Ovary (tissue), 10 donors: Measurements from ENCODE around the gene PRPF38A. TPM values are rescaled to one million over a fixed set of nuclear protein-coding genes. Genes with fewer than 3 reads are reported as not detected.
A peak's percentile ranks its signal among the peaks of the same experiment; 100 is the strongest.

ENCODE experiments used
- DNase-seq, 5 donors: peaks; one replicate each; pipeline ENCODE4 v3.0.0-alpha.2; 2019 to 2020
- H3K27ac ChIP-seq, 2 donors: fragments of 200-600 bp; one replicate each; pipeline versions ENCODE4 v1.5.1 to v1.8.0; 2019 to 2022
- H3K27me3 ChIP-seq: fragments of 200-600 bp; one replicate; pipeline ENCODE4 v1.8.0; 2022
- H3K36me3 ChIP-seq: fragments of 200-600 bp; sonication (generic); one replicate; pipeline ENCODE4 v1.5.1; 2019
- H3K4me1 ChIP-seq: one replicate; pipeline ENCODE4 v1.8.1; 2013; ENCODE audit warnings: mild to moderate bottlenecking, moderate library complexity; ENCODE audit not compliant: insufficient read depth
- H3K4me3 ChIP-seq: fragments of 200-600 bp; sonication (generic); one replicate; pipeline ENCODE4 v1.5.1; 2017
- H3K9me3 ChIP-seq, 2 donors: fragments of 200-600 bp in 1 of 2; sonication (generic) in 1 of 2; one replicate each; pipeline versions ENCODE4 v1.5.1 to v1.8.1; 2013 to 2019; ENCODE audit warnings: mild to moderate bottlenecking in 1 of 2, moderate library complexity in 1 of 2
- EP300 ChIP-seq: sonication (generic); formaldehyde crosslinking; IDR thresholded peaks from one replicate; pipeline ENCODE4 v1.6.1; 2017; ENCODE audit warnings: antibody characterized with exemption
- POLR2A ChIP-seq: fragments of 450-650 bp; IDR thresholded peaks from one replicate; pipeline ENCODE4 v1.6.1; 2017; ENCODE audit warnings: antibody characterized with exemption, mild to moderate bottlenecking, moderate library complexity
- WGBS, 3 donors: extraction: QIAGEN DNeasy Blood & Tissue Kit in 1 of 3; methylation state at CpG; one replicate each; pipeline versions ENCODE4 v1.1.5 to v1.1.7; 2013 to 2017; 5-methylcytosine and 5-hydroxymethylcytosine counted together
- intact Hi-C, 4 donors: fragments of 100-400 bp; cut with DNase I; formaldehyde crosslinking; loops; one replicate each; pipeline versions ENCODE4 v1.11.0 to v1.15.1; 2022 to 2023
- long read RNA-seq, 3 donors: library from polyadenylated mRNA in 2 of 3; unstranded in 2 of 3; transcript quantifications; one replicate each; pipeline ENCODE4 v2.0.0 and lab custom pipeline, GENCODE V29; 2021 to 2026
- polyA plus RNA-seq, 2 donors: library from polyadenylated mRNA; stranded (reverse); fragments of 200-250 nt in 1 of 2; fragments of 350-450 nt in 1 of 2; fragmentation: Illumina TruSeq in 1 of 2; extraction: RNeasy Lipid Tissue Mini Kit (QIAGEN cat#74804) in 1 of 2; gene quantifications; one replicate each; pipeline ENCODE4 v1.2.3, GENCODE V29; 2013 to 2014
- total RNA-seq, 7 donors: library from RNA; depleted of rRNA in 2 of 7; stranded (reverse); fragments of >200 nt in 2 of 7; fragmentation: NEBNext Ultra II Directional in 3 of 7; extraction: Animal tissue kit (Norgen Biotek cat#: 25700) in 3 of 7; gene quantifications; one replicate each; pipeline versions ENCODE4 v1.1.0 to v1.2.4, GENCODE V29; 2016 to 2023
- TF ChIP-seq, protein P1 (sequence below), 3 donors: fragments of 450-650 bp in 2 of 3; fragments of 200-600 bp in 1 of 3; IDR thresholded peaks; one replicate each; pipeline versions ENCODE4 v1.5.1 to v1.8.0; 2016 to 2022; ENCODE audit warnings: antibody characterized with exemption in 3 of 3, mild to moderate bottlenecking in 1 of 3
- donor health status: DM: no; HTN: no; CAD: no; lungs with moderate emphysema.
- donor health status: DM: no; HTN: no; CAD: no.
- donor health status: Bipolar disorder and iron deficiency.
- donor health status: DM: yes; HTN: yes; CAD: no.
- donor health status: DM: no; HTN: no; CAD: no.
- donor health status: DM: yes; HTN: yes; CAD: no.

The PRPF38A gene, protein sequence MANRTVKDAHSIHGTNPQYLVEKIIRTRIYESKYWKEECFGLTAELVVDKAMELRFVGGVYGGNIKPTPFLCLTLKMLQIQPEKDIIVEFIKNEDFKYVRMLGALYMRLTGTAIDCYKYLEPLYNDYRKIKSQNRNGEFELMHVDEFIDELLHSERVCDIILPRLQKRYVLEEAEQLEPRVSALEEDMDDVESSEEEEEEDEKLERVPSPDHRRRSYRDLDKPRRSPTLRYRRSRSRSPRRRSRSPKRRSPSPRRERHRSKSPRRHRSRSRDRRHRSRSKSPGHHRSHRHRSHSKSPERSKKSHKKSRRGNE
- total RNA-seq (10 to 100 TPM; 17.7 to 66.0 (median 51.2) TPM), polyA plus RNA-seq (10 to 100 TPM; 21.6 to 34.4 TPM)
- long read RNA-seq, donor 1, full-length matches to known transcripts, result 115 of 152 reads
- long read RNA-seq, donor 1, partial matches to known transcripts, result 16 of 152 reads
- long read RNA-seq, donor 1, other reads (novel, unspliced or antisense), result 21 of 152 reads
- long read RNA-seq, donor 2, full-length matches to known transcripts, result 13 of 36 reads
- long read RNA-seq, donor 2, partial matches to known transcripts, result 23 of 36 reads
- long read RNA-seq, donor 2, other reads (novel, unspliced or antisense), result 0 of 36 reads
- long read RNA-seq, donor 3, full-length matches to known transcripts, result 30 of 54 reads
- long read RNA-seq, donor 3, partial matches to known transcripts, result 15 of 54 reads
- long read RNA-seq, donor 3, other reads (novel, unspliced or antisense), result 9 of 54 reads

DNA sequence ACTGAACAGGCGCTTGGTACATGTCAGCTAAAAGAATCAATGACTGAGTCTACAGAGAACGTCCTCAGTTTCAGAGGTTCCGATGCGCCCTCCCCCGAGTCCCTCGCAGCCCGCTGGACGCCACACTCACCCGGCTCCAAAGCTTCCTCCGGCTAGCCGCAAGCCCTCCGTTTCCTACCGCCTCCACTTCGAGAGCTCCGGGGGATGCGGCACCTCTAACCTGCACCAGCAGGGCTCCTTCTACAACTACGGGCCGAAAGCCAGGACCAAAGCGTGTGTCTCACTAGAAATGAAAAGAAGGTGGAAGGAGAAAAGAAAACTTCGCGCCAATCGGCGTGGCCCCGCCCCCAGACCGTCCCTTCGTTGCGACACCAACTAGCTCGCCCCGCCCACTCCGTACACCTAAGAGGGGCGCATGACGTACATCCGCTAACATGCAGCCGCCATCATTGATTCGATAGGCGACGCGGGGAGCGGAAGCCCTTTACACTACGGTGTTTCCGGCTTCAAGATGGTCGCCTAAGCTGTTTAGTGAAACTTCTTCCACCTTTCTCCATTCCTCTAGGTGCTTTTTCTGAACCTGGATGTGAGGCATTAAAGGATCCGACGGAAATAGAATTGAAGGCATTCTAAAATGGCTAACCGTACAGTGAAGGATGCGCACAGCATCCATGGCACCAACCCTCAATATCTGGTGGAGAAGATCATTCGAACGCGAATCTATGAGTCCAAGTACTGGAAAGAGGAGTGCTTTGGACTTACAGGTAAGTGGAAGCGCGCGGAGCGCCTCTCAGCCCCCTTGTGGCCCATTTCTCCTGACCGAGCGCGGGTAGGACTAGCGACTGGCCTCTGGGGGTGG, at the start of gene PRPF38A, which contains the start of gene ORC1:
PRPF38A (plus strand) TSS at position 487 of the 859 bp plus-strand sequence; CDS start at position 635, 148 bp downstream.
ORC1 (minus strand) TSS at position 308 of the 859 bp plus-strand sequence. CDS start 2,200 bp downstream, outside the sequence.
- DNase-seq, result peak; percentile 97 to 99 (median 98)
- Histone ChIP-seq H3K4me1 (peaks cover 5% of the 10 kb centered on the region), H3K27ac (peak within 1 kb of the TSS; percentile 2 to 75), H3K4me3 (peak within 1 kb of the TSS; percentile 76), H3K27me3 (no peaks in the 10 kb centered on the region), H3K36me3 (no peaks in the 10 kb centered on the region), H3K9me3 (no peaks in the 10 kb centered on the region)
- intact Hi-C loops, result no loop called here
- WGBS, 3 donors, result 0 to 1% (median 0%) methylated on average over 57 of the region's 57 CpGs
- TF ChIP-seq, protein P1, sequence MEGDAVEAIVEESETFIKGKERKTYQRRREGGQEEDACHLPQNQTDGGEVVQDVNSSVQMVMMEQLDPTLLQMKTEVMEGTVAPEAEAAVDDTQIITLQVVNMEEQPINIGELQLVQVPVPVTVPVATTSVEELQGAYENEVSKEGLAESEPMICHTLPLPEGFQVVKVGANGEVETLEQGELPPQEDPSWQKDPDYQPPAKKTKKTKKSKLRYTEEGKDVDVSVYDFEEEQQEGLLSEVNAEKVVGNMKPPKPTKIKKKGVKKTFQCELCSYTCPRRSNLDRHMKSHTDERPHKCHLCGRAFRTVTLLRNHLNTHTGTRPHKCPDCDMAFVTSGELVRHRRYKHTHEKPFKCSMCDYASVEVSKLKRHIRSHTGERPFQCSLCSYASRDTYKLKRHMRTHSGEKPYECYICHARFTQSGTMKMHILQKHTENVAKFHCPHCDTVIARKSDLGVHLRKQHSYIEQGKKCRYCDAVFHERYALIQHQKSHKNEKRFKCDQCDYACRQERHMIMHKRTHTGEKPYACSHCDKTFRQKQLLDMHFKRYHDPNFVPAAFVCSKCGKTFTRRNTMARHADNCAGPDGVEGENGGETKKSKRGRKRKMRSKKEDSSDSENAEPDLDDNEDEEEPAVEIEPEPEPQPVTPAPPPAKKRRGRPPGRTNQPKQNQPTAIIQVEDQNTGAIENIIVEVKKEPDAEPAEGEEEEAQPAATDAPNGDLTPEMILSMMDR (IDR thresholded peaks at IDR 0.05), result peak in 1 of 3 donors; percentile 47
- TF ChIP-seq POLR2A, result peak; percentile 68
- TF ChIP-seq EP300, result no peak

DNA sequence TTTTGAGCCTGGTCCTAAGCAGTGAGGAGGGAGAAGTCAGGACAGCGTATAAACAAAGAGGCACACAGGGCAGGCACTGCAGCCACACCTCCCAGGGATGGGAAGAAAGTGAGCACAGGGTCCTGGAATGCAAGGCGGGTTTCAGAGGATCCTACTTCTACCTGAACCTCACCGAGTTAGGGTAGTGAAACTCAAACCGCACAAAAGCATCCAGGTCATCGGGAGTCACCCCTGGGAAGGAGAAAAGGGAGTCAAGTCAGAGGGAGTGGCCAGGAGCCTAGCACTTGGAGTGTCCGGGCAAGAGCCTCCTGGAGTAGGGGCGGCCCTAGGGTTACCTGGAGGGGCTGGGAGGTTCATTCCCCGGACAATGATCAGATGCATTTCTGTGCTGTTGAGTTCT, 49.0 kb upstream of the PRPF38A start:
- no peak overlapping the region for H3K4me3 ChIP-seq
- H3K36me3 ChIP-seq, result no peaks in the 10 kb centered on the region
- WGBS, 3 donors, result 90 to 95% (median 92%) methylated on average over 8 of the region's 8 CpGs
- no peaks in the 10 kb centered on the region for H3K27me3 ChIP-seq
- intact Hi-C loops, result no loop called here
- H3K9me3 ChIP-seq, result no peaks in the 10 kb centered on the region
- TF ChIP-seq, protein P1 (IDR thresholded peaks at IDR 0.05), result no peak
- TF ChIP-seq POLR2A (no peak), EP300 (no peak)
- H3K27ac ChIP-seq, result no peak overlapping the region
- DNase-seq, result no peak
- H3K4me1 ChIP-seq, result peaks cover 2% of the 10 kb centered on the region

DNA sequence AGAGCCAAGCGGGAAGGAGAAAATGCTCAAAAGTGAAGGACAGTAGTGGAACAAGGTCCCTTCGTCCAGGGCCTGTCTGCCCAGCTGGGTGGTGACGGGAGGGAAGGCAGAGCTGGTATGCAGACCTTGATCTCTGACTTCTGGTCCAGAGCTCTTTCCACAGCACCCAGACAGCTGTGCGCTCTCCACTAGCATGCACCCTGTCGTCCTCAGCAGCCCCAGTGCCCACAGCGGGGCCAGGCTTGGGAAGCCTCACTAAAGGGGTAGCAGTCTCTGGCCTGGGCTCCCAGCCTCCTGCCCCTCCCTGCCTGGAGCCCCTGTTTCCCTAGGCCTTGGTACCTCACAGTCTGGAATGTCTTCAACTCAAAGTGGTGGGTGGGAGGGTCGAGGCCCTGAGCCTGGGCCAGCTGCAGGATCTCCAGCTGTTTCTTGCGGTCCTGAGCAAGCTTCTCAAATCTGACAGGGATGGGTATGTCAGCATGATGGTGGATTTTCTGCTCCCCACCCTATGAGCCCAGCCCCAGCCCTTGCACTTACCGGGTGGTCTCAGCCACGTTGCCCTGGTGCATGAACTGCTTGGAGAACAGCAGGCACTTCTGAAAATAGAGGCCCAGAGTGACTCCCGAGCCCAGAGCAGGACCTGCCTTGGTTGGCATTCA, 48.4 kb upstream of the PRPF38A start:
- Histone ChIP-seq H3K27me3 (no peaks in the 10 kb centered on the region), H3K27ac (no peak overlapping the region), H3K36me3 (no peaks in the 10 kb centered on the region), H3K9me3 (no peaks in the 10 kb centered on the region), H3K4me1 (no peaks in the 10 kb centered on the region), H3K4me3 (no peak overlapping the region)
- no peak for DNase-seq
- 56 to 73% (median 64%) methylated on average over 11 of the region's 11 CpGs for WGBS, 3 donors
- TF ChIP-seq, protein P1 (IDR thresholded peaks at IDR 0.05), result no peak
- no peak for TF ChIP-seq POLR2A
- TF ChIP-seq EP300, result no peak
- intact Hi-C loops, result no loop called here
